Fibroblast of peridontal ligament (primary cell): ENCODE results near the gene PPME1.

Source experiments
- DNase-seq: peaks from one replicate; pipeline ENCODE4 v3.0.0-alpha.2; 2010; ENCODE audit errors: extremely low read depth

Gene PPME1

GRCh38 chr11:74226907-74227306 is 55.8 kb downstream of the PPME1 start:
- no peak for DNase-seq

GRCh38 chr11:74232311-74232950 is 61.3 kb downstream of the PPME1 start:
- DNase-seq, result no peak

- DNase-seq, result no peak
These were observed 62.6 kb downstream of the PPME1 start for GRCh38 chr11:74233683-74234082.

- DNase-seq, result no peak
These were observed 64.0 kb downstream of the PPME1 start for GRCh38 chr11:74235121-74235520.

- no peak for DNase-seq
These were observed 66.5 kb downstream of the PPME1 start for GRCh38 chr11:74237541-74237940.

GRCh38 chr11:74238243-74238642 is 67.2 kb downstream of the PPME1 start:
- no peak for DNase-seq

GRCh38 chr11:74248469-74248868 is 77.4 kb downstream of the PPME1 start:
- DNase-seq, result no peak

- DNase-seq, result no peak
These were observed 78.4 kb downstream of the PPME1 start for GRCh38 chr11:74249496-74249895.

- no peak for DNase-seq
These were observed 82.3 kb downstream of the PPME1 start for GRCh38 chr11:74253361-74253760.

GRCh38 chr11:74255741-74256375 is 84.8 kb downstream of the PPME1 start:
- peak; percentile 77 for DNase-seq

GRCh38 chr11:74256378-74257133 is 85.5 kb downstream of the PPME1 start:
- DNase-seq, result no peak

GRCh38 chr11:74257959-74258553 is 87.0 kb downstream of the PPME1 start:
- DNase-seq, result peak; percentile 87

GRCh38 chr11:74262725-74263124 is 91.6 kb downstream of the PPME1 start:
- no peak for DNase-seq

GRCh38 chr11:74265256-74265655 is 94.2 kb downstream of the PPME1 start:
- no peak for DNase-seq

- DNase-seq, result no peak
These were observed 95.9 kb downstream of the PPME1 start for GRCh38 chr11:74267014-74267413.

- DNase-seq, result no peak
These were observed 97.4 kb downstream of the PPME1 start for GRCh38 chr11:74268456-74268855.

- peak; percentile 72 for DNase-seq
These were observed 98.2 kb downstream of the PPME1 start for GRCh38 chr11:74269161-74269811.

GRCh38 chr11:74272276-74272675 is 101.2 kb downstream of the PPME1 start:
- no peak for DNase-seq

- DNase-seq, result peak; percentile 72
These were observed 105.5 kb downstream of the PPME1 start for GRCh38 chr11:74276581-74276980.

GRCh38 chr11:74278103-74278502 is 107.0 kb downstream of the PPME1 start:
- no peak for DNase-seq

GRCh38 chr11:74278721-74279161 is 107.7 kb downstream of the PPME1 start:
- peak; percentile 99 for DNase-seq

- DNase-seq, result peak; percentile 47
These were observed 108.2 kb downstream of the PPME1 start for GRCh38 chr11:74279256-74279655.
